DND-41 (cell line): ENCODE results near the gene PARS2.

ENCODE experiments used
- ATAC-seq: fragments of 200-7000 bp; cut with Tn5 transposase; 3 replicates; pipeline ENCODE4 v1.9.1; 2021; ENCODE audit warnings: low read depth; ENCODE audit not compliant: insufficient read depth
- DNase-seq: peaks from one replicate; pipeline ENCODE4 v3.0.0-alpha.2; 2020
- H2AFZ ChIP-seq: 2 replicates; pipeline ENCODE4 v1.6.0; 2012; ENCODE audit warnings: low read depth, low read length
- H3K27ac ChIP-seq: 2 replicates; pipeline ENCODE4 v1.5.1; 2012; ENCODE audit warnings: low read length, inconsistent platforms
- H3K27me3 ChIP-seq: fragments of 200-600 bp; sonication (generic); 2 replicates; pipeline ENCODE4 v1.6.0; 2012; ENCODE audit warnings: low read length, mild to moderate bottlenecking, inconsistent platforms; ENCODE audit not compliant: insufficient read depth, poor library complexity
- H3K36me3 ChIP-seq: 2 replicates; pipeline ENCODE4 v1.5.1; 2012; ENCODE audit warnings: low read length, inconsistent platforms; ENCODE audit not compliant: insufficient read depth
- H3K4me1 ChIP-seq: 2 replicates; pipeline ENCODE4 v1.5.1; 2012; ENCODE audit warnings: mild to moderate bottlenecking, low read length; ENCODE audit not compliant: insufficient read depth
- H3K4me2 ChIP-seq: 2 replicates; pipeline ENCODE4 v1.6.0; 2012; ENCODE audit warnings: mild to moderate bottlenecking, moderate library complexity, low read length, inconsistent platforms; ENCODE audit not compliant: insufficient read depth
- H3K4me3 ChIP-seq, 2 experiments: fragments of 200-600 bp in 1 of 2; shearing (Covaris generic) in 1 of 2; 2 replicates each; pipeline ENCODE4 v1.5.1; 2012 to 2016; ENCODE audit warnings: inconsistent platforms in 2 of 2, low read length in 2 of 2, mild to moderate bottlenecking in 2 of 2, low read depth in 1 of 2, moderate library complexity in 1 of 2
- H3K79me2 ChIP-seq: 2 replicates; pipeline ENCODE4 v1.6.0; 2012; ENCODE audit warnings: low read length, inconsistent platforms; ENCODE audit not compliant: insufficient read depth
- H3K9ac ChIP-seq: 2 replicates; pipeline ENCODE4 v1.6.0; 2012; ENCODE audit warnings: low read depth, mild to moderate bottlenecking, inconsistent platforms, low read length, moderate library complexity
- H3K9me3 ChIP-seq: 2 replicates; pipeline ENCODE4 v1.5.1; 2012; ENCODE audit warnings: low read length, moderate library complexity, mild to moderate bottlenecking, inconsistent platforms; ENCODE audit not compliant: insufficient read depth, severe bottlenecking
- H4K20me1 ChIP-seq: 2 replicates; pipeline ENCODE4 v1.6.0; 2012; ENCODE audit warnings: low read length; ENCODE audit not compliant: insufficient read depth
- EZH2 ChIP-seq: IDR thresholded peaks from 3 replicates; pipeline ENCODE4 v1.6.1; 2012; ENCODE audit warnings: borderline replicate concordance, low read depth, mild to moderate bottlenecking, moderate library complexity, low read length, inconsistent platforms; ENCODE audit not compliant: severe bottlenecking
- TF ChIP-seq, protein P1 (sequence below): IDR thresholded peaks from 2 replicates; pipeline ENCODE4 v1.5.1; 2012; ENCODE audit warnings: borderline replicate concordance, low read length, moderate library complexity, mild to moderate bottlenecking; ENCODE audit not compliant: poor library complexity, severe bottlenecking; ENCODE audit errors: extremely low read depth

The PARS2 gene

GRCh38 chr1:54807756-54808155 lies 43.4 kb upstream of the PARS2 start:
- no peaks in the 10 kb centered on the region for H3K79me2 ChIP-seq
- H3K27ac ChIP-seq, result no peak overlapping the region
- ATAC-seq (no peak), DNase-seq (no peak)
- no peak overlapping the region for H3K4me2 ChIP-seq
- H3K27me3 ChIP-seq, result no peaks in the 10 kb centered on the region
- H3K4me3 ChIP-seq, result no peak overlapping the region
- no peaks in the 10 kb centered on the region for H3K4me1 ChIP-seq
- no peak overlapping the region for H2AFZ ChIP-seq
- H4K20me1 ChIP-seq, result peaks cover 7% of the 10 kb centered on the region; the same call in 1 of the 2 replicates
- H3K9ac ChIP-seq, result no peak overlapping the region
- no peaks in the 10 kb centered on the region for H3K36me3 ChIP-seq
- TF ChIP-seq, protein P1, sequence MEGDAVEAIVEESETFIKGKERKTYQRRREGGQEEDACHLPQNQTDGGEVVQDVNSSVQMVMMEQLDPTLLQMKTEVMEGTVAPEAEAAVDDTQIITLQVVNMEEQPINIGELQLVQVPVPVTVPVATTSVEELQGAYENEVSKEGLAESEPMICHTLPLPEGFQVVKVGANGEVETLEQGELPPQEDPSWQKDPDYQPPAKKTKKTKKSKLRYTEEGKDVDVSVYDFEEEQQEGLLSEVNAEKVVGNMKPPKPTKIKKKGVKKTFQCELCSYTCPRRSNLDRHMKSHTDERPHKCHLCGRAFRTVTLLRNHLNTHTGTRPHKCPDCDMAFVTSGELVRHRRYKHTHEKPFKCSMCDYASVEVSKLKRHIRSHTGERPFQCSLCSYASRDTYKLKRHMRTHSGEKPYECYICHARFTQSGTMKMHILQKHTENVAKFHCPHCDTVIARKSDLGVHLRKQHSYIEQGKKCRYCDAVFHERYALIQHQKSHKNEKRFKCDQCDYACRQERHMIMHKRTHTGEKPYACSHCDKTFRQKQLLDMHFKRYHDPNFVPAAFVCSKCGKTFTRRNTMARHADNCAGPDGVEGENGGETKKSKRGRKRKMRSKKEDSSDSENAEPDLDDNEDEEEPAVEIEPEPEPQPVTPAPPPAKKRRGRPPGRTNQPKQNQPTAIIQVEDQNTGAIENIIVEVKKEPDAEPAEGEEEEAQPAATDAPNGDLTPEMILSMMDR, result no peak
- no peak for TF ChIP-seq EZH2
- no peaks in the 10 kb centered on the region for H3K9me3 ChIP-seq

DNA sequence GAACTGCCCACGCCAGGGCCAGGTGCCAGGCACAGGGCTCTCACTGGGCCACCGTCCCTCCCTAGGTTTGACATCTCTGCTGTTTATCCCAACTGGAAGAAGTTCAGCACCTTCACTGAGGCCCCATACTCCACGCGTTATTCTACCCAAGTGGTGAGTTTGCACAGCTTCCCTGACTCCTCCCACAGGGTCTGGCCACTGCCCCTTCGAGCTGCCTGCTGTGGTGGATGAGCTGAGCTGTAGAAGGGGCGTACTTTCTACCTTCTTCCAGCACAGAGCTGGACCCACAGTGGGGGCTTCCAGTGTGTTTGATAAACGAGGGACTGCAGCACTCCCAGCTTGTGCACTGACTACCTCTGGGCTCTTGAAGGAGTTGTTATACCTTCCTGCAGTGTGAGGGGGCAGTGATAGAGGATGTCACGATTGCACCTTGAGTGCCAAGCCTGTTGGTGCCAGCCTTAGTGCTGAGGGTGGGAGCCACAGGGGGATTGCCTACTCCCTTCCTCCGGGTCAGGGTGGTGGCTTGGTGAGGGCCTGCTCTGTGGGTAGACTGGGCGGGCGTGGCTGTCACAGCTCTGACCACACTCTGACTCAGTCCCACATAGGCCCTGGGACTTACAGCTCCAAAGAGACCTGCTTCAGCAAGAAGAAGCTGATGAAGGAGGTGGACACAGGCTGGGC lies 42.7 kb upstream of the PARS2 start:
- H3K4me1 ChIP-seq, result no peaks in the 10 kb centered on the region
- no peaks in the 10 kb centered on the region for H3K36me3 ChIP-seq
- H3K4me2 ChIP-seq, result no peak overlapping the region
- no peak overlapping the region for H3K27ac ChIP-seq
- H3K9me3 ChIP-seq, result no peaks in the 10 kb centered on the region
- no peaks in the 10 kb centered on the region for H3K27me3 ChIP-seq
- H3K4me3 ChIP-seq, result no peak overlapping the region
- H3K79me2 ChIP-seq, result no peaks in the 10 kb centered on the region
- no peak overlapping the region for H3K9ac ChIP-seq
- no peak for TF ChIP-seq EZH2
- TF ChIP-seq, protein P1, result no peak
- no peak overlapping the region for H2AFZ ChIP-seq
- DNase-seq, result no peak
- H4K20me1 ChIP-seq, result peaks cover 7% of the 10 kb centered on the region; the same call in 1 of the 2 replicates
- ATAC-seq, result no peak

DNA sequence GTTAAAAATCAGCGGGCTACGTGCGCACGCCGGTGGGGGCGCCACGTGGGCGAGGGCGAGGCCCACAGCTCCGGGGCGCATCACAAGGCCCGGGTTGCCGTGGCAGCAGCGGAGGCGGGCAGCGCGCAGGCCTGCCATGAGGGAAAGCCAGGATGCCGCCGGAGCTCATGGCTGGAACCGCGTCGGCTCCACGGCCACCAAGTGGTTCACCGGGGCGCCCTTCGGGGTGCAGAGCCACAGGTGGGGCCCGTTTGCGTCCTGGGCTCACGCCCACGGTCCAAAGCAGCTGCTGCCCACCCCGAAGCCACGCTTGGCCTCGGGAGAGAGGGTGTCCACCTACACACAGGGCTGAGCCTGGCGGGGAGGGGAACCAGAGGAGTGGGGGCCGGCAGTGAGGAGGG lies 41.7 kb upstream of the PARS2 start:
- no peak overlapping the region for H2AFZ ChIP-seq
- H3K4me3 ChIP-seq, result no peak overlapping the region
- H3K9me3 ChIP-seq, result no peaks in the 10 kb centered on the region
- DNase-seq (no peak), ATAC-seq (no peak)
- no peak overlapping the region for H3K9ac ChIP-seq
- no peaks in the 10 kb centered on the region for H3K4me1 ChIP-seq
- no peak overlapping the region for H3K4me2 ChIP-seq
- H3K36me3 ChIP-seq, result no peaks in the 10 kb centered on the region
- no peaks in the 10 kb centered on the region for H3K79me2 ChIP-seq
- H3K27ac ChIP-seq, result no peak overlapping the region
- peaks cover 6% of the 10 kb centered on the region; the same call in 1 of the 2 replicates for H4K20me1 ChIP-seq
- no peak for TF ChIP-seq EZH2
- TF ChIP-seq, protein P1, result no peak
- H3K27me3 ChIP-seq, result no peaks in the 10 kb centered on the region

DNA sequence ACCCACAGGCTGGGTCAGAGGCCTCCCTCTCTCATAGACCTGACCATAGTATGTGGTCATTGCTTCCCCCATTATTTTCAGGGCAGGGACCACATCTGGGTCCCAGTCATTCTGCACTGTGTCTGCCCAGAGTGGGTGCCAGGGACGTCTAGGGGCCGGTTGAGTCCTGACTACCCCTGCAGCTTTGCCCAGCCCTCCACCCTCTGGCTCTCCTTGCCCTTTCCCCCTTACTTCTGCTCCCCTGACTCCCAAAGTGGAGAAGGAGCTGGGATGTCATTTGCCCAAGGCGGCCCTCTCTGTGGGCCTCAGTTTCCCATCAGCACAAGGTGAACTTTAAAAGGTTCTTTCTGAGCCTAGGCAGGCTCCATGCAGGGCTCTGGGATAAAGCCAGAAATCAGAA lies 41.1 kb upstream of the PARS2 start:
- no peaks in the 10 kb centered on the region for H3K4me1 ChIP-seq
- H3K4me3 ChIP-seq, result no peak overlapping the region

More for the DNA sequence above, 41.1 kb upstream of the PARS2 start:
- Histone ChIP-seq H3K36me3 (no peaks in the 10 kb centered on the region), H2AFZ (no peak overlapping the region), H4K20me1 (peaks cover 2% of the 10 kb centered on the region; the same call in 1 of the 2 replicates), H3K4me2 (no peak overlapping the region), H3K9me3 (no peaks in the 10 kb centered on the region), H3K9ac (no peak overlapping the region), H3K27ac (no peak overlapping the region), H3K27me3 (no peaks in the 10 kb centered on the region), H3K79me2 (no peaks in the 10 kb centered on the region)
- TF ChIP-seq, protein P1, result no peak
- no peak for TF ChIP-seq EZH2
- ATAC-seq, result no peak
- no peak for DNase-seq
